Stimulated activated CD8-positive, alpha-beta memory T cell treated with anti-CD3 and anti-CD28 coated beads, Interleukin-7, amount 100 ng/mL, for 1 hour (primary cell): ENCODE results near the gene MTHFD1L.

Source experiments
- DNase-seq, 2 donors: peaks; one replicate each; pipeline ENCODE4 v3.0.0-alpha.2; 2020; ENCODE audit warnings: low read depth in 2 of 2

The MTHFD1L gene

GRCh38 chr6:150934380-150934779 lies 68.9 kb downstream of the MTHFD1L start:
- DNase-seq, result no peak

- DNase-seq, result no peak
Measured at GRCh38 chr6:150936021-150936555, 70.6 kb downstream of the MTHFD1L start.

- no peak for DNase-seq
Measured at GRCh38 chr6:150937132-150937906, 71.8 kb downstream of the MTHFD1L start.

GRCh38 chr6:150939399-150939798 lies 73.9 kb downstream of the MTHFD1L start:
- DNase-seq, result no peak

- no peak for DNase-seq
Measured at GRCh38 chr6:150940941-150941340, 75.4 kb downstream of the MTHFD1L start.

GRCh38 chr6:150949526-150949925 lies 84.0 kb downstream of the MTHFD1L start:
- DNase-seq, result no peak

- no peak for DNase-seq
Measured at GRCh38 chr6:150953851-150954250, 88.3 kb downstream of the MTHFD1L start.

- no peak for DNase-seq
Measured at GRCh38 chr6:150959166-150959565, 93.7 kb downstream of the MTHFD1L start.

- DNase-seq, result no peak
Measured at GRCh38 chr6:150962436-150962835, 96.9 kb downstream of the MTHFD1L start.

- DNase-seq, result no peak
Measured at GRCh38 chr6:150964765-150965164, 99.3 kb downstream of the MTHFD1L start.

GRCh38 chr6:150966786-150967185 lies 101.3 kb downstream of the MTHFD1L start:
- no peak for DNase-seq

- no peak for DNase-seq
Measured at GRCh38 chr6:150967381-150967780, 101.9 kb downstream of the MTHFD1L start.

- no peak for DNase-seq
Measured at GRCh38 chr6:150967910-150968309, 102.4 kb downstream of the MTHFD1L start.

GRCh38 chr6:150969901-150970300 lies 104.4 kb downstream of the MTHFD1L start:
- no peak for DNase-seq

- DNase-seq, result no peak
Measured at GRCh38 chr6:150971219-150971618, 105.7 kb downstream of the MTHFD1L start.

GRCh38 chr6:150975136-150975535 lies 109.6 kb downstream of the MTHFD1L start:
- DNase-seq, result no peak

- no peak for DNase-seq
Measured at GRCh38 chr6:150977281-150977680, 111.8 kb downstream of the MTHFD1L start.

GRCh38 chr6:150978624-150979023 lies 113.1 kb downstream of the MTHFD1L start:
- DNase-seq, result no peak

- DNase-seq, result no peak
Measured at GRCh38 chr6:150979826-150980350, 114.4 kb downstream of the MTHFD1L start.

- DNase-seq, result no peak
Measured at GRCh38 chr6:150981095-150981494, 115.6 kb downstream of the MTHFD1L start.

GRCh38 chr6:150981669-150982068 lies 116.2 kb downstream of the MTHFD1L start:
- DNase-seq, result no peak

GRCh38 chr6:150987371-150987828 lies 121.9 kb downstream of the MTHFD1L start:
- no peak for DNase-seq

GRCh38 chr6:150987855-150988464 lies 122.5 kb downstream of the MTHFD1L start:
- no peak for DNase-seq
